B cell (primary cell): ENCODE results near the gene PPP1R15A.

Source experiments
- CTCF ChIP-seq: fragments of 200-600 bp; IDR thresholded peaks from one replicate; pipeline ENCODE4 v1.8.0; 2022; ENCODE audit warnings: antibody characterized with exemption, mild to moderate bottlenecking
- EZH2 ChIP-seq: IDR thresholded peaks from 2 replicates; pipeline ENCODE4 v1.6.1; 2012; ENCODE audit warnings: borderline replicate concordance, low read depth, mild to moderate bottlenecking, moderate library complexity, low read length; ENCODE audit not compliant: insufficient read depth, poor library complexity, severe bottlenecking

GRCh38 chr19:48837051-48837524 lies 35.1 kb upstream of the PPP1R15A start:
- no peak for TF ChIP-seq CTCF
- no peak for TF ChIP-seq EZH2
